Sigmoid colon (tissue), 7 donors: ENCODE data around the gene CNOT4. TPM values are rescaled to one million over a fixed set of nuclear protein-coding genes. Genes with fewer than 3 reads are reported as not detected.

ENCODE experiments used
- DNase-seq: peaks from one replicate; pipeline ENCODE4 v3.0.0-alpha.2; 2019
- H3K27ac ChIP-seq, 4 donors: fragments of 200-600 bp; sonication (generic); one replicate each; pipeline ENCODE4 v1.5.1; 2016 to 2019; ENCODE audit warnings: mild to moderate bottlenecking in 1 of 4
- H3K27me3 ChIP-seq, 3 donors: fragments of 200-600 bp; sonication (generic); one replicate each; pipeline ENCODE4 v1.5.1; 2019; ENCODE audit warnings: mild to moderate bottlenecking in 1 of 3
- H3K36me3 ChIP-seq, 4 donors: fragments of 200-600 bp; sonication (generic); one replicate each; pipeline ENCODE4 v1.5.1; 2016 to 2019
- H3K4me1 ChIP-seq, 4 donors: fragments of 200-600 bp; sonication (generic); one replicate each; pipeline ENCODE4 v1.5.1; 2017 to 2019
- H3K4me3 ChIP-seq, 4 donors: fragments of 200-600 bp; sonication (generic); one replicate each; pipeline ENCODE4 v1.5.1; 2017 to 2019; ENCODE audit warnings: mild to moderate bottlenecking in 2 of 4, moderate library complexity in 1 of 4
- H3K9me3 ChIP-seq, 4 donors: fragments of 200-600 bp in 3 of 4; sonication (generic) in 3 of 4; one replicate each; pipeline versions ENCODE4 v1.5.1 to v1.6.1; 2013 to 2019
- EP300 ChIP-seq, 4 donors: sonication (generic); formaldehyde crosslinking; IDR thresholded peaks; one replicate each; pipeline ENCODE4 v1.6.1; 2017; ENCODE audit warnings: antibody characterized with exemption in 4 of 4
- POLR2A ChIP-seq, 2 donors: fragments of 450-650 bp; IDR thresholded peaks; one replicate each; pipeline ENCODE4 v1.6.1; 2016; ENCODE audit warnings: antibody characterized with exemption in 2 of 2, mild to moderate bottlenecking in 2 of 2, moderate library complexity in 2 of 2
- POLR2AphosphoS5 ChIP-seq, 4 donors: sonication (generic); formaldehyde crosslinking; IDR thresholded peaks; one replicate each; pipeline ENCODE4 v1.6.1; 2017; ENCODE audit warnings: antibody characterized with exemption in 4 of 4
- WGBS, 2 donors: extraction: QIAGEN DNeasy Blood & Tissue Kit; methylation state at CpG; one replicate each; pipeline ENCODE4 v1.1.7; 2013; 5-methylcytosine and 5-hydroxymethylcytosine counted together
- intact Hi-C: fragments of 100-400 bp; cut with DNase I; formaldehyde crosslinking; loops from one replicate; pipeline ENCODE4 v1.15.1; 2023
- polyA plus RNA-seq, 3 donors: library from polyadenylated mRNA; stranded (reverse); fragments of 200-250 nt; gene quantifications; one replicate each; pipeline ENCODE4 v1.2.3, GENCODE V29; 2013
- total RNA-seq, 4 donors: library from RNA; depleted of rRNA; stranded (reverse); fragments of >200 nt; gene quantifications; one replicate each; pipeline ENCODE4 v1.1.0, GENCODE V29; 2016
- TF ChIP-seq, protein P1 (sequence below), 4 experiments: fragments of 450-650 bp in 3 of 4; fragments of 200-600 bp in 1 of 4; IDR thresholded peaks; one replicate each; pipeline ENCODE4 v1.5.1; 2016 to 2019; ENCODE audit warnings: antibody characterized with exemption in 4 of 4, mild to moderate bottlenecking in 3 of 4, moderate library complexity in 2 of 4
- donor health status: healthy with polysubstance abuse.
- donor health status: Bipolar disorder and iron deficiency.
- donor health status: healthy.

CNOT4 gene
- total and polyA plus RNA-seq, 7 donors = 4.2 to 31.6 (median 23.5) TPM

DNA sequence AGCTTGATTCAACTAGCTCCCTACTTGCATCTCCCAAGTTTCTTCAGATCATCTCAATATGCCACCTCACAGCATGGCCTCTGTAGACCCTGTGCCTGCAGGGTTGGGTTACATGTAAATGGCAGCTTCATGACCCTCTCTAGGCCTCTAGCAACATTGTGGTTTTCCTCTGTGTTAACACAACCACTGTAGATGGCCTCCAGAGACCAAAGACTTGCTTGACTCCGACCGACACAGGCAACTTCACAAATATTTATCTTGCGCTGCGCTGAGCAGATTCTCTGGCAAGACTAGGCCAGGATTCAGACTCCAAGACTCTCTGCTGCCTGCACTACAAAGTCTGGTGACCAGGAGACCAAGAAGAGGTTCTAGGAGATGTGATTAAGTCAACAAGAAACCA, 75.9 kb downstream of the CNOT4 start:
- Histone ChIP-seq H3K36me3 (peaks cover 0 to 23% (median 5%) of the 10 kb centered on the region in 4 donors), H3K4me3 (no peak overlapping the region), H3K27me3 (no peaks in the 10 kb centered on the region), H3K27ac (no peak overlapping the region), H3K9me3 (no peaks in the 10 kb centered on the region), H3K4me1 (peaks cover 0 to 3% (median under 1%) of the 10 kb centered on the region in 4 donors)
- intact Hi-C loops = no loop called here
- TF ChIP-seq POLR2A (IDR thresholded peaks at IDR 0.05) (no peak), POLR2AphosphoS5 (IDR thresholded peaks at IDR 0.05) (no peak), EP300 (IDR thresholded peaks at IDR 0.05) (no peak)
- TF ChIP-seq, protein P1, sequence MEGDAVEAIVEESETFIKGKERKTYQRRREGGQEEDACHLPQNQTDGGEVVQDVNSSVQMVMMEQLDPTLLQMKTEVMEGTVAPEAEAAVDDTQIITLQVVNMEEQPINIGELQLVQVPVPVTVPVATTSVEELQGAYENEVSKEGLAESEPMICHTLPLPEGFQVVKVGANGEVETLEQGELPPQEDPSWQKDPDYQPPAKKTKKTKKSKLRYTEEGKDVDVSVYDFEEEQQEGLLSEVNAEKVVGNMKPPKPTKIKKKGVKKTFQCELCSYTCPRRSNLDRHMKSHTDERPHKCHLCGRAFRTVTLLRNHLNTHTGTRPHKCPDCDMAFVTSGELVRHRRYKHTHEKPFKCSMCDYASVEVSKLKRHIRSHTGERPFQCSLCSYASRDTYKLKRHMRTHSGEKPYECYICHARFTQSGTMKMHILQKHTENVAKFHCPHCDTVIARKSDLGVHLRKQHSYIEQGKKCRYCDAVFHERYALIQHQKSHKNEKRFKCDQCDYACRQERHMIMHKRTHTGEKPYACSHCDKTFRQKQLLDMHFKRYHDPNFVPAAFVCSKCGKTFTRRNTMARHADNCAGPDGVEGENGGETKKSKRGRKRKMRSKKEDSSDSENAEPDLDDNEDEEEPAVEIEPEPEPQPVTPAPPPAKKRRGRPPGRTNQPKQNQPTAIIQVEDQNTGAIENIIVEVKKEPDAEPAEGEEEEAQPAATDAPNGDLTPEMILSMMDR (IDR thresholded peaks at IDR 0.05) = no peak
- DNase-seq = no peak
- WGBS, 2 donors = 91 to 94% methylated on average over 4 of the region's 4 CpGs

DNA sequence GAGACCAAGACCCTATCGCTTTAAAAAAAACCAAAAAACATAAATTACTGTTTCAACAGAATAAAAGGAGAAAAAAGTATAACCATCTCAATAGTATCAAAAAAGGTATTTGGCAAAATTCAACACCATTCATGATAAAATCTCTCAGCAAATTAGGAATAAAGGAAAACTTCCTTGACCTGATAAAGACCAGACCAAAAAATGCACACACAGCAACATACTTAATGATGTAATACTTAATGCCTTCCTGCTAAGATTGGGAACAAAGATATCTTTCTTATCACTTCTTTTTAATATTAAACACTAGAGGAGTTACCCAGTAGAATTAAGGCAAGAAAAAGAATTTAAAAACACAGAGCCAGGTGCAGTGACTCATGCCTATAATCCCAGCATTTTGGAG, 79.3 kb downstream of the CNOT4 start:
- intact Hi-C loops = no loop called here
- DNase-seq = no peak
- H3K27me3 ChIP-seq = no peaks in the 10 kb centered on the region
- peaks cover 0 to 9% (median 0%) of the 10 kb centered on the region in 4 donors for H3K36me3 ChIP-seq
- TF ChIP-seq POLR2AphosphoS5 (IDR thresholded peaks at IDR 0.05) = no peak
- peaks cover 0 to 9% (median 4%) of the 10 kb centered on the region in 4 donors for H3K4me1 ChIP-seq
- H3K4me3 ChIP-seq = no peak overlapping the region
- H3K9me3 ChIP-seq = no peaks in the 10 kb centered on the region
- 100% methylated on average over 1 of the region's 1 CpG for WGBS, 2 donors
- H3K27ac ChIP-seq = no peak overlapping the region

DNA sequence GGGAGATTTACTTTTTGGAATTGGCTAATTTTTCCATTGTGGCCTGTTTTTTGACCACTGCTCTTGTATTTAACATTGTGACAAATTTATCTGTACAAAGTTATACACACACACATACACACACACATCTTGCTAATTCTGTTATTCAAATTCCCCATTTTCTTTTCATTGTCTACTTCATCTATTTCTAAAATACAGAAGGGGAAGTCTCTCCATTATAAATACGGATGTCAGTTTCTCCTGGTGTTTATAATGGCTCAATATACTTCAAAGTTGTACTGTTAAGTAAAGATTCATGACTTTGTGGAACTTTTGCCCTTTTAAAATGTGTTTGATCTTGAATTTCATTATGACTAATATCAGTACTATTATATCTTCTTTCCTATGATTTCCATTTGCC, 81.0 kb downstream of the CNOT4 start:
- no peaks in the 10 kb centered on the region for H3K27me3 ChIP-seq
- H3K4me1 ChIP-seq = peaks cover 0 to 9% (median 4%) of the 10 kb centered on the region in 4 donors
- no peak overlapping the region for H3K27ac ChIP-seq
- DNase-seq = no peak
- no peaks in the 10 kb centered on the region for H3K9me3 ChIP-seq
- WGBS, 2 donors = 67 to 80% methylated on average over 1 of the region's 1 CpG
- intact Hi-C loops = no loop called here
- H3K36me3 ChIP-seq = peaks cover 0 to under 1% (median 0%) of the 10 kb centered on the region in 4 donors
- H3K4me3 ChIP-seq = no peak overlapping the region
- no peak for TF ChIP-seq POLR2A (IDR thresholded peaks at IDR 0.05)
- TF ChIP-seq POLR2AphosphoS5 (IDR thresholded peaks at IDR 0.05) = no peak
- no peak for TF ChIP-seq EP300 (IDR thresholded peaks at IDR 0.05)
- TF ChIP-seq, protein P1 (IDR thresholded peaks at IDR 0.05) = no peak

DNA sequence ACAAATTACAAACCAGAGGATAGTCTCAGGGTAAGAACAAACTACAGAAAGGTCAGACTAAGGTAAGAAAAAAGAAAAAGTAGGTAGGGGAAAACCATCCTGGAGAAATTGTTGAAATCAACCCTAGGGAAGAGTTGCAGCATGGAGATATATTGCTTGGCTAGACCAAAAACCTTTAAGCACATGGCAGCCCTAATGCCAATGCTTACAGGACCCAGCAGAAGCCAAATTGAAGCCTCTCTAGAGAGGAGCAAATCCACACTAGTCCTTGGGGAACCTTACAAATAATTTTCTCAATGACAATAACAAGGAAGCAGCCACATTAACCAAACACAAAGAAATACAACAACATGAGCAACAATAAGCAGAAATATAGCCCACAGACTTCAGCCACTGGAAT, 81.9 kb downstream of the CNOT4 start:
- intact Hi-C loops = no loop called here
- H3K4me3 ChIP-seq = no peak overlapping the region

DNA sequence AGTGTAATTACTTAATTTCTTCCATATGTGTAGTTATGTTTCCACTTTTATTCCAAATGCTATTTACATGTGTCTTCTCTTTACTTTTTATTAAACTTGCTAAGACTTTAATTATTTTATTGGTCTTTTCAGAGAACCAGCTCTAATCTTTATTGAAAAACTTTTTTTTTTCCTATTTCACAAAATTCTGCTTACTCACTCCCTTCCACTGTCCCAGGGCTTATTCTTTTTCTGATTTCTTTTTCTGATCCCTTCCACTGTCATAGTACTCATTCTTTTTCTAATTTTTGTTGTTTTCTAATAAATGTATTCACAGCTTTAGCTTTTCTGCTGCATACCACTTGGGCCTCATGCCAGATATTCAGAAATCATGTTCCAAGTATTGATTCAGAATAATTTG, 82.7 kb downstream of the CNOT4 start:
- Histone ChIP-seq H3K36me3 (no peaks in the 10 kb centered on the region), H3K4me3 (no peak overlapping the region), H3K4me1 (peaks cover 0 to 9% (median 4%) of the 10 kb centered on the region in 4 donors), H3K27ac (no peak overlapping the region), H3K9me3 (no peaks in the 10 kb centered on the region), H3K27me3 (no peaks in the 10 kb centered on the region)
- DNase-seq = no peak
- TF ChIP-seq POLR2A (IDR thresholded peaks at IDR 0.05) (no peak), EP300 (IDR thresholded peaks at IDR 0.05) (no peak), POLR2AphosphoS5 (IDR thresholded peaks at IDR 0.05) (no peak)
- TF ChIP-seq, protein P1 (IDR thresholded peaks at IDR 0.05) = no peak
- intact Hi-C loops = no loop called here

More for the DNA sequence above, 81.9 kb downstream of the CNOT4 start:
- no peak for DNase-seq
- Histone ChIP-seq H3K27ac (no peak overlapping the region), H3K4me1 (peaks cover 0 to 9% (median 4%) of the 10 kb centered on the region in 4 donors), H3K27me3 (no peaks in the 10 kb centered on the region), H3K9me3 (no peaks in the 10 kb centered on the region), H3K36me3 (no peaks in the 10 kb centered on the region)
- TF ChIP-seq POLR2A (IDR thresholded peaks at IDR 0.05) = no peak
- TF ChIP-seq POLR2AphosphoS5 (IDR thresholded peaks at IDR 0.05) = no peak
- TF ChIP-seq EP300 (IDR thresholded peaks at IDR 0.05) = no peak

DNA sequence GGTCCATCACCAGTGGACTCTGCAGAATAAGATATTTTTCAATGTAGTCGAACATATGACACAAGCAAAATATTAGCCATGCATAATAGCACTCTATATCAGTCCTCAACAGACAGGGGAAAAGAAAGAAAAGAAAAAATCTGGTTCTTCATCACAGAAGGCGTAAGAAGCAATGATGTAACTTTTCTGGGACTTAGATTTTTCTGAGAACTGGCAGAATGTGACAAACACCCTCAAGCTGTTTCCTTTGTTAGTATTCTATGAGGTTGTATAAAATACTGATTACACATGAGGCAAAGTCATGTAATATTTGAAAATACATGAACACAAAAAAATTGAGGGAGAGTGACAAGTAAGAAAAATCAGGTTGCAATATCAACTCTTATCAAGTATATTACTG, 84.9 kb downstream of the CNOT4 start:
- peaks cover 0 to 9% (median 4%) of the 10 kb centered on the region in 4 donors for H3K4me1 ChIP-seq
- H3K9me3 ChIP-seq = no peaks in the 10 kb centered on the region
- DNase-seq = no peak
- no peak overlapping the region for H3K4me3 ChIP-seq
- no peaks in the 10 kb centered on the region for H3K27me3 ChIP-seq
- no peaks in the 10 kb centered on the region for H3K36me3 ChIP-seq
- TF ChIP-seq, protein P1 (IDR thresholded peaks at IDR 0.05) = no peak
- no peak for TF ChIP-seq POLR2A (IDR thresholded peaks at IDR 0.05)
- no peak for TF ChIP-seq POLR2AphosphoS5 (IDR thresholded peaks at IDR 0.05)
- TF ChIP-seq EP300 (IDR thresholded peaks at IDR 0.05) = no peak
- H3K27ac ChIP-seq = no peak overlapping the region
- WGBS, 2 donors = 91 to 97% methylated on average over 2 of the region's 2 CpGs
- intact Hi-C loops = no loop called here
